IMR-90 (cell line): Measurements from ENCODE around the gene KDM3B.

Experiments
- POLR2A ChIP-seq: IDR thresholded peaks from 2 replicates; pipeline ENCODE4 v1.6.1; 2012; ENCODE audit warnings: mild to moderate bottlenecking, low read depth, low read length
- TF ChIP-seq, protein P1 (sequence below): conservative IDR thresholded peaks from 2 replicates; pipeline ENCODE4 v1.5.1; 2012; ENCODE audit warnings: mild to moderate bottlenecking, low read depth, low read length, improper control_type of control experiment

DNA sequence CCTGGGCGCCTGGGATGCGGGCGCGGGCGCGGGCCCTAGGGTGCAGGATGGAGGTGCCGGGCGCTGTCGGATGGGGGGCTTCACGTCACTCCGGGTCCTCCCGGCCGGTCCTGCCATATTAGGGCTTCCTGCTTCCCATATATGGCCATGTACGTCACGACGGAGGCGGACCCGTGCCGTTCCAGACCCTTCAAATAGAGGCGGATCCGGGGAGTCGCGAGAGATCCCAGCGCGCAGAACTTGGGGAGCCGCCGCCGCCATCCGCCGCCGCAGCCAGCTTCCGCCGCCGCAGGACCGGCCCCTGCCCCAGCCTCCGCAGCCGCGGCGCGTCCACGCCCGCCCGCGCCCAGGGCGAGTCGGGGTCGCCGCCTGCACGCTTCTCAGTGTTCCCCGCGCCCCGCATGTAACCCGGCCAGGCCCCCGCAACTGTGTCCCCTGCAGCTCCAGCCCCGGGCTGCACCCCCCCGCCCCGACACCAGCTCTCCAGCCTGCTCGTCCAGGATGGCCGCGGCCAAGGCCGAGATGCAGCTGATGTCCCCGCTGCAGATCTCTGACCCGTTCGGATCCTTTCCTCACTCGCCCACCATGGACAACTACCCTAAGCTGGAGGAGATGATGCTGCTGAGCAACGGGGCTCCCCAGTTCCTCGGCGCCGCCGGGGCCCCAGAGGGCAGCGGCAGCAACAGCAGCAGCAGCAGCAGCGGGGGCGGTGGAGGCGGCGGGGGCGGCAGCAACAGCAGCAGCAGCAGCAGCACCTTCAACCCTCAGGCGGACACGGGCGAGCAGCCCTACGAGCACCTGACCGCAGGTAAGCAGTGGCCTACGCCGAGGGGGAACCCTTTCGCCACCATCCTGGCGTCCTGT lies 113.0 kb downstream of the KDM3B start, which contains the start of gene EGR1:
- no peak for TF ChIP-seq POLR2A
- TF ChIP-seq, protein P1, sequence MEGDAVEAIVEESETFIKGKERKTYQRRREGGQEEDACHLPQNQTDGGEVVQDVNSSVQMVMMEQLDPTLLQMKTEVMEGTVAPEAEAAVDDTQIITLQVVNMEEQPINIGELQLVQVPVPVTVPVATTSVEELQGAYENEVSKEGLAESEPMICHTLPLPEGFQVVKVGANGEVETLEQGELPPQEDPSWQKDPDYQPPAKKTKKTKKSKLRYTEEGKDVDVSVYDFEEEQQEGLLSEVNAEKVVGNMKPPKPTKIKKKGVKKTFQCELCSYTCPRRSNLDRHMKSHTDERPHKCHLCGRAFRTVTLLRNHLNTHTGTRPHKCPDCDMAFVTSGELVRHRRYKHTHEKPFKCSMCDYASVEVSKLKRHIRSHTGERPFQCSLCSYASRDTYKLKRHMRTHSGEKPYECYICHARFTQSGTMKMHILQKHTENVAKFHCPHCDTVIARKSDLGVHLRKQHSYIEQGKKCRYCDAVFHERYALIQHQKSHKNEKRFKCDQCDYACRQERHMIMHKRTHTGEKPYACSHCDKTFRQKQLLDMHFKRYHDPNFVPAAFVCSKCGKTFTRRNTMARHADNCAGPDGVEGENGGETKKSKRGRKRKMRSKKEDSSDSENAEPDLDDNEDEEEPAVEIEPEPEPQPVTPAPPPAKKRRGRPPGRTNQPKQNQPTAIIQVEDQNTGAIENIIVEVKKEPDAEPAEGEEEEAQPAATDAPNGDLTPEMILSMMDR = no peak
